GM23248 (cell line): ENCODE data around the gene COL12A1.

Source experiments
- EZH2 ChIP-seq: fragments of 200-600 bp; sonication (generic); IDR thresholded peaks from 2 replicates; pipeline ENCODE4 v1.6.1; 2018; ENCODE audit warnings: antibody characterized with exemption, mild to moderate bottlenecking; ENCODE audit not compliant: insufficient read depth, poor library complexity, severe bottlenecking
- EZH2phosphoT487 ChIP-seq: fragments of 200-600 bp; sonication (generic); IDR thresholded peaks from 2 replicates; pipeline ENCODE4 v1.6.1; 2018; ENCODE audit warnings: antibody characterized with exemption, moderate library complexity, mild to moderate bottlenecking, low read depth; ENCODE audit not compliant: insufficient read depth

GRCh38 chr6:75230484-75231325 is 24.9 kb upstream of the COL12A1 start:
- TF ChIP-seq EZH2: no peak
- no peak for TF ChIP-seq EZH2phosphoT487
